ENCODE data around the gene ATXN7L1. TPM values are rescaled to one million over a fixed set of nuclear protein-coding genes. Genes with fewer than 3 reads are reported as not detected.
"Not testable (repeated sequence)": the region's sequence is repeated elsewhere in the genome, so short reads cannot be mapped to it uniquely, and the experiment has no call there.

The ATXN7L1 gene
- total RNA-seq, 2 donors from 2014 or later = 12.6 to 28.1 TPM

DNA sequence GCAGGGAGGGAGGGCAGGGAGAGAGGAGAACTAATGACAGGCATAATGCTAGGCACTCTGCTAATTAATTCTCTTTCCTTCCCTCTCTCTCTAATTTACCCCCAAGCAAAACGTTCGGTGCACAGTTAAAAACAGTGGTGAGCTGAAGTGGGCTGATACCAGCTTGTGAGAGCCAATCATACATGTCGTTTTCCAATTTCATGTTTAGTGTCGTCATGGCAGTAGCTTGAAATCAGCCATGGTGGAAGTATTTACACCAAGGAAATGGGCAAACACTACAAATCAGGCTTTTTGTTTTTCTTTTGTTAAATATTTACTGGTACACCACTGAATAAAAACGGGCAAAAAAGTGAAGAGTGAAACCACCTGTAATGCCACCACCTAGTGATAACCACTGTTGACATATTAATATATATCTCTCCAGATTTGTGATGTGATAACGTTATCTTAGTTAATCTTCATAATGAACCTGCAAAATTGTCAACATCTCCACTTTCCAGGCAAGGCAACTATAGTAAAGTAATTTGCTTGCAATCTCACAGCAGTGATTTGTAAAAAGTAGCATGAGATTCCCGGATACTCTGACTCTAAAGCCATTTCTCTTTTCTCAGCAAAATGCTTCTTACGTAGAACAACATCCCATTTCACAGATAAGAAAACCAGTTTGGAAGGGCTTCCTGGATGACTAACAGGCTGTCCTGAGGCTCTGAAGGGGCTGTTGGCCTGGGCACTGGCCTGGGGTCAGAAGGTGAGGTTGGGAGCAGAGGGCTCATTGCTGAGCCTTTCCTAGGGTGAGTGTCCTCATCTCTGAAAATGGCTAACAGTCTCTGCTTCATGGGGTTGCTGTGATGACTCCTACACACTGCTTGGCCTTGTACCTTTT is 83.7 kb downstream of the ATXN7L1 start:
- Histone ChIP-seq H3K27ac (no peak overlapping the region), H3K36me3 (no peaks in the 10 kb centered on the region), H3K4me1 (replicated peaks) (peaks cover 7% of the 10 kb centered on the region), H3K27me3 (replicated peaks; ENCODE audit: insufficient read depth) (no peaks in the 10 kb centered on the region), H3K4me3 (no peak overlapping the region), H3K9me3 (no peaks in the 10 kb centered on the region)
- DNase-seq (ENCODE audit: low spot score) = no peak
- intact Hi-C loops (cut with DNase I) = loop anchor here (10.0 kb wide), 1 partner anchor 82 kb away; the partner anchor contains the start of gene ATXN7L1
- no peak for TF ChIP-seq POLR2A (IDR thresholded peaks at IDR 0.05)
- TF ChIP-seq, protein P1, sequence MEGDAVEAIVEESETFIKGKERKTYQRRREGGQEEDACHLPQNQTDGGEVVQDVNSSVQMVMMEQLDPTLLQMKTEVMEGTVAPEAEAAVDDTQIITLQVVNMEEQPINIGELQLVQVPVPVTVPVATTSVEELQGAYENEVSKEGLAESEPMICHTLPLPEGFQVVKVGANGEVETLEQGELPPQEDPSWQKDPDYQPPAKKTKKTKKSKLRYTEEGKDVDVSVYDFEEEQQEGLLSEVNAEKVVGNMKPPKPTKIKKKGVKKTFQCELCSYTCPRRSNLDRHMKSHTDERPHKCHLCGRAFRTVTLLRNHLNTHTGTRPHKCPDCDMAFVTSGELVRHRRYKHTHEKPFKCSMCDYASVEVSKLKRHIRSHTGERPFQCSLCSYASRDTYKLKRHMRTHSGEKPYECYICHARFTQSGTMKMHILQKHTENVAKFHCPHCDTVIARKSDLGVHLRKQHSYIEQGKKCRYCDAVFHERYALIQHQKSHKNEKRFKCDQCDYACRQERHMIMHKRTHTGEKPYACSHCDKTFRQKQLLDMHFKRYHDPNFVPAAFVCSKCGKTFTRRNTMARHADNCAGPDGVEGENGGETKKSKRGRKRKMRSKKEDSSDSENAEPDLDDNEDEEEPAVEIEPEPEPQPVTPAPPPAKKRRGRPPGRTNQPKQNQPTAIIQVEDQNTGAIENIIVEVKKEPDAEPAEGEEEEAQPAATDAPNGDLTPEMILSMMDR (IDR thresholded peaks at IDR 0.05) = no peak
- TF ChIP-seq POLR2AphosphoS5 (IDR thresholded peaks at IDR 0.05) = no peak
- 90% methylated on average over 8 of the region's 8 CpGs for WGBS

DNA sequence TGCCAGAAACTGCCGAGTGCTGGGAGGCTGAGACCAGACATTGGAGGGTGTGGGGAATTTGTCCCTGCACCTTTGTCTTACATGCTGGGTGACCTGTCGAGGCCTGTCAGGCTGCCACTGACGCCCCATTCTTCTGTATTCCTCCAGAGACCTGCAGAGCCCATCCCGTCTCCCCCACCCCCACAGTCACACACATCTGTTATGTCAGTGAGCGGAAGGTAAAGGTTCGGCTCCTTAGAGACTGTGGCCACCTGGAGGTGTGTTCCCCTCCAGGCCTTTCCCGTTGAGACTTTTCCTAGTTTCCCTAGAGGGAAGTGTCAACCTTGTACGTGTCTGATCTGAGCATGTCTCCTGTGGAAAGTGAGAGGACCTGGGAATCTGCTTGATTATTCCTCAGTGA is 84.5 kb downstream of the ATXN7L1 start:
- H3K27me3 ChIP-seq (replicated peaks; ENCODE audit: insufficient read depth) = no peaks in the 10 kb centered on the region
- peaks cover 7% of the 10 kb centered on the region for H3K4me1 ChIP-seq (replicated peaks)
- WGBS = 59% methylated on average over 8 of the region's 8 CpGs
- no peaks in the 10 kb centered on the region for H3K36me3 ChIP-seq
- H3K27ac ChIP-seq = no peak overlapping the region
- TF ChIP-seq, protein P1 (IDR thresholded peaks at IDR 0.05) = no peak
- TF ChIP-seq POLR2AphosphoS5 (IDR thresholded peaks at IDR 0.05) = no peak
- no peak for TF ChIP-seq POLR2A (IDR thresholded peaks at IDR 0.05)
- no peak overlapping the region for H3K4me3 ChIP-seq
- DNase-seq (ENCODE audit: low spot score) = no peak
- intact Hi-C loops (cut with DNase I) = loop anchor here (10.0 kb wide), 1 partner anchor 83 kb away; the partner anchor contains the start of gene ATXN7L1
- no peaks in the 10 kb centered on the region for H3K9me3 ChIP-seq

DNA sequence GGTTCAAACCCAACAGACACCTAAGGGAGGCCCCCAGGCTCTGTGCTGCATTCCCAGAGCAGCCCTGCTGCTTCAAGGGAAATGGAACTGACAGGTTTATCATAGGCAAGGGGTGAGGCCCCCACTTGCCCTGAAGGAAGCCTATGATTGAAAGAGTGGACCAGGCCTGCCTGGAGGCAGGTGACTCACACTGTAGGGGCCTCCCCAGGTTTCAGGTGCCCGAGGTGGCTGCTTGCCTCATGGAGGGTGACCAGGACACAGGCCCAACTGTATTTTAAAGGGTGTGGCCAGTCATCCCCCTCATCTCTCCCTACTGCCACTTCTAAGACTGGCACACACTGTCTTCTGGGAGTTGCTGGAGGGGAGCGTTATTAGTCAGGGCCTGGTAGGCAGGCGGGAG is 85.4 kb downstream of the ATXN7L1 start:
- no peak overlapping the region for H3K4me3 ChIP-seq
- DNase-seq (ENCODE audit: low spot score) = no peak
- H3K27me3 ChIP-seq (replicated peaks; ENCODE audit: insufficient read depth) = no peaks in the 10 kb centered on the region
- TF ChIP-seq POLR2AphosphoS5 (IDR thresholded peaks at IDR 0.05) = no peak
- TF ChIP-seq, protein P1 (IDR thresholded peaks at IDR 0.05) = no peak
- TF ChIP-seq POLR2A (IDR thresholded peaks at IDR 0.05) = no peak
- peaks cover 7% of the 10 kb centered on the region for H3K4me1 ChIP-seq (replicated peaks)
- H3K36me3 ChIP-seq = no peaks in the 10 kb centered on the region
- intact Hi-C loops (cut with DNase I) = loop anchor here (10.0 kb wide), 1 partner anchor 84 kb away; the partner anchor contains the start of gene ATXN7L1
- no peaks in the 10 kb centered on the region for H3K9me3 ChIP-seq
- 79% methylated on average over 3 of the region's 3 CpGs for WGBS
- H3K27ac ChIP-seq = no peak overlapping the region

DNA sequence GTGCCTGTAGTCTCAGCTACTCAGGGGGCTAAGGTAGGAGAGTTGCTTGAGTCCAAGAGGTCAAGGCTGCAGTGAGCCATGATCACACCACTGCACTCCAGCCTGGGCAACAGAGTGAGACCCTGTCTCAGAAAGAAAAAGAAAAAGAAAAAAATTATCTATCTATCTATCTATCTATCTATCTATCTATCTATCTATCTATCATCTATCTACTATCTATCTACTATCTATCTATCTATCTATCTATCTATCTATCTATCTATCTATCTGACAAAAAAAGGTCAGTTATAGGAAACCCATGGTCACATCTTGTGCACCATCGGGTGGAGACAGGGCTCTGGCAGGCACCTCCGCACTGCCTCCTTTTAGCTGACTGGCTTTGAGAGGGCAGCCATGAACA is 85.9 kb downstream of the ATXN7L1 start:
- WGBS = 100% methylated on average over 2 of the region's 2 CpGs
- not testable (repeated sequence) for H3K4me3 ChIP-seq; H3K36me3 ChIP-seq; H3K27me3 ChIP-seq (replicated peaks; ENCODE audit: insufficient read depth); H3K27ac ChIP-seq; DNase-seq (ENCODE audit: low spot score); H3K4me1 ChIP-seq (replicated peaks); H3K9me3 ChIP-seq
- intact Hi-C loops (cut with DNase I) = loop anchor here (10.0 kb wide), 1 partner anchor 84 kb away; the partner anchor contains the start of gene ATXN7L1

DNA sequence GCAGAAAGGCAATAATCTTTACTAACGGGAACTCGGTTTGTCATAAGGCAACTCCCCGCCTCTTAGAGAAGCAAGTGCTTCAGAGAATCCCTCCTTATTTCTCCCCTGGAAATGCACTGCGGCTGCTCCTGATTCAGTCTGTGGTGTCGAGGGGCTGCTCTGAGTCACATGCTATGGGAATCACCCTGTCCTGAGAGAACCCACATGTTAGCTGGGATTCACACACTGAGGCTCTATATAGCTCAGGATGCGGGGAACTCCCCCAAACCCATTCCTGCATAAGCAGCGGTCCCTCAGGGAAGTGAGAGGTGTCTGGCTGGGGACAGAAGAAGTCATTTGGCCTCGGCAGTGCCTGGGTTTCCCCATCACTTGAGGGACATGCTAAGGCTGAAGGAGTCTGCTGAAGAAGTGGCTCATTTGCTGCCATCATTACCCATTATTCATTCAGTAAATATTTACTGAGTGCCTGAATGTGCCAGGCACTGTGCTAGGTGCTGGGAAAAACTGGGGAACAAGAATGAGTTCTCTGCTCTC is 87.5 kb downstream of the ATXN7L1 start:
- Histone ChIP-seq H3K9me3 (no peaks in the 10 kb centered on the region), H3K27ac (no peak overlapping the region), H3K4me1 (replicated peaks) (no peaks in the 10 kb centered on the region), H3K27me3 (replicated peaks; ENCODE audit: insufficient read depth) (no peaks in the 10 kb centered on the region), H3K4me3 (no peak overlapping the region), H3K36me3 (no peaks in the 10 kb centered on the region)
- DNase-seq (ENCODE audit: low spot score) = no peak
- WGBS = 76% methylated on average over 8 of the region's 8 CpGs
- intact Hi-C loops (cut with DNase I) = no loop called here
- TF ChIP-seq POLR2A (IDR thresholded peaks at IDR 0.05) (no peak), POLR2AphosphoS5 (IDR thresholded peaks at IDR 0.05) (no peak)
- TF ChIP-seq, protein P1 (IDR thresholded peaks at IDR 0.05) = no peak

All from prostate gland (tissue), 2 donors.